SK-N-SH (cell line): Measurements from ENCODE around the gene PLA2G4E.

ENCODE experiments used
- ELF1 ChIP-seq: IDR thresholded peaks from 2 replicates; pipeline ENCODE4 v1.4.0; 2012
- EP300 ChIP-seq, 2 experiments: IDR thresholded peaks; 2 replicates each; pipeline versions ENCODE4 v1.4.0 to v1.6.1; 2012; ENCODE audit warnings: borderline replicate concordance in 1 of 2, low read depth in 1 of 2, low read length in 1 of 2
- EZH2phosphoT487 ChIP-seq: fragments of 200-600 bp; sonication (generic); IDR thresholded peaks from 2 replicates; pipeline ENCODE4 v1.6.1; 2017; ENCODE audit warnings: low read depth, mixed run types, mild to moderate bottlenecking, antibody characterized with exemption, moderate library complexity, borderline replicate concordance
- FOXM1 ChIP-seq: IDR thresholded peaks from 2 replicates; pipeline ENCODE4 v1.4.0; 2012; ENCODE audit warnings: low read depth, mild to moderate bottlenecking
- GABPA ChIP-seq: IDR thresholded peaks from 2 replicates; pipeline ENCODE4 v1.4.0; 2012; ENCODE audit warnings: low read depth, mild to moderate bottlenecking
- JUND ChIP-seq: IDR thresholded peaks from 2 replicates; pipeline ENCODE4 v1.4.0; 2012
- POLR2AphosphoS5 ChIP-seq: IDR thresholded peaks from 2 replicates; pipeline ENCODE4 v1.6.1; 2012; ENCODE audit warnings: low read depth, low read length
- REST ChIP-seq: IDR thresholded peaks from 2 replicates; pipeline ENCODE4 v1.6.1; 2012; ENCODE audit warnings: mild to moderate bottlenecking, low read depth, low read length, moderate library complexity
- SIN3A ChIP-seq: IDR thresholded peaks from 2 replicates; pipeline ENCODE4 v1.6.1; 2012; ENCODE audit warnings: low read depth, mild to moderate bottlenecking, low read length, moderate library complexity, borderline replicate concordance
- TAF1 ChIP-seq: IDR thresholded peaks from 2 replicates; pipeline ENCODE4 v1.6.1; 2012; ENCODE audit warnings: low read depth, mild to moderate bottlenecking, low read length, moderate library complexity, borderline replicate concordance
- TEAD4 ChIP-seq: IDR thresholded peaks from 2 replicates; pipeline ENCODE4 v1.4.0; 2012; ENCODE audit warnings: mild to moderate bottlenecking, borderline replicate concordance; ENCODE audit not compliant: insufficient read depth
- USF1 ChIP-seq: IDR thresholded peaks from 2 replicates; pipeline ENCODE4 v1.4.0; 2012; ENCODE audit warnings: low read depth, borderline replicate concordance
- TF ChIP-seq, protein P1 (sequence below): fragments of 200-600 bp; sonication (generic); IDR thresholded peaks from 2 replicates; pipeline ENCODE4 v1.6.1; 2017; ENCODE audit warnings: antibody characterized with exemption, mild to moderate bottlenecking, moderate library complexity
- TF ChIP-seq, protein P2 (sequence below): fragments of 150-350 bp; IDR thresholded peaks from 2 replicates; pipeline ENCODE4 v1.6.1; 2017; ENCODE audit warnings: antibody characterized with exemption, low read length, low read depth, borderline replicate concordance

GRCh38 chr15:41994171-41994650, 26.6 kb downstream of the PLA2G4E start:
- TF ChIP-seq, protein P1, sequence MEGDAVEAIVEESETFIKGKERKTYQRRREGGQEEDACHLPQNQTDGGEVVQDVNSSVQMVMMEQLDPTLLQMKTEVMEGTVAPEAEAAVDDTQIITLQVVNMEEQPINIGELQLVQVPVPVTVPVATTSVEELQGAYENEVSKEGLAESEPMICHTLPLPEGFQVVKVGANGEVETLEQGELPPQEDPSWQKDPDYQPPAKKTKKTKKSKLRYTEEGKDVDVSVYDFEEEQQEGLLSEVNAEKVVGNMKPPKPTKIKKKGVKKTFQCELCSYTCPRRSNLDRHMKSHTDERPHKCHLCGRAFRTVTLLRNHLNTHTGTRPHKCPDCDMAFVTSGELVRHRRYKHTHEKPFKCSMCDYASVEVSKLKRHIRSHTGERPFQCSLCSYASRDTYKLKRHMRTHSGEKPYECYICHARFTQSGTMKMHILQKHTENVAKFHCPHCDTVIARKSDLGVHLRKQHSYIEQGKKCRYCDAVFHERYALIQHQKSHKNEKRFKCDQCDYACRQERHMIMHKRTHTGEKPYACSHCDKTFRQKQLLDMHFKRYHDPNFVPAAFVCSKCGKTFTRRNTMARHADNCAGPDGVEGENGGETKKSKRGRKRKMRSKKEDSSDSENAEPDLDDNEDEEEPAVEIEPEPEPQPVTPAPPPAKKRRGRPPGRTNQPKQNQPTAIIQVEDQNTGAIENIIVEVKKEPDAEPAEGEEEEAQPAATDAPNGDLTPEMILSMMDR: no peak
- no peak for TF ChIP-seq POLR2AphosphoS5
- no peak for TF ChIP-seq USF1
- no peak for TF ChIP-seq JUND
- TF ChIP-seq REST: no peak
- TF ChIP-seq TAF1: no peak
- no peak for TF ChIP-seq SIN3A
- TF ChIP-seq, protein P2, sequence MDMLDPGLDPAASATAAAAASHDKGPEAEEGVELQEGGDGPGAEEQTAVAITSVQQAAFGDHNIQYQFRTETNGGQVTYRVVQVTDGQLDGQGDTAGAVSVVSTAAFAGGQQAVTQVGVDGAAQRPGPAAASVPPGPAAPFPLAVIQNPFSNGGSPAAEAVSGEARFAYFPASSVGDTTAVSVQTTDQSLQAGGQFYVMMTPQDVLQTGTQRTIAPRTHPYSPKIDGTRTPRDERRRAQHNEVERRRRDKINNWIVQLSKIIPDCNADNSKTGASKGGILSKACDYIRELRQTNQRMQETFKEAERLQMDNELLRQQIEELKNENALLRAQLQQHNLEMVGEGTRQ: no peak
- TF ChIP-seq ELF1: no peak
- no peak for TF ChIP-seq GABPA
- no peak for TF ChIP-seq EZH2phosphoT487
- TF ChIP-seq EP300 (IDR thresholded peaks at IDR 0.05; ENCODE audit: borderline replicate concordance in 1 of 2, low read depth in 1 of 2, low read length in 1 of 2): no peak
- TF ChIP-seq FOXM1: no peak
- no peak for TF ChIP-seq TEAD4
